ENCODE measurements around the gene GNRH2. TPM values are rescaled to one million over a fixed set of nuclear protein-coding genes. Genes with fewer than 3 reads are reported as not detected.
A peak's percentile ranks its signal among the peaks of the same experiment; 100 is the strongest.
"Not testable (repeated sequence)": the region's sequence is repeated elsewhere in the genome, so short reads cannot be mapped to it uniquely, and the experiment has no call there.

The GNRH2 gene
- total RNA-seq, 1 donor from 2014 or later: not detected

DNA sequence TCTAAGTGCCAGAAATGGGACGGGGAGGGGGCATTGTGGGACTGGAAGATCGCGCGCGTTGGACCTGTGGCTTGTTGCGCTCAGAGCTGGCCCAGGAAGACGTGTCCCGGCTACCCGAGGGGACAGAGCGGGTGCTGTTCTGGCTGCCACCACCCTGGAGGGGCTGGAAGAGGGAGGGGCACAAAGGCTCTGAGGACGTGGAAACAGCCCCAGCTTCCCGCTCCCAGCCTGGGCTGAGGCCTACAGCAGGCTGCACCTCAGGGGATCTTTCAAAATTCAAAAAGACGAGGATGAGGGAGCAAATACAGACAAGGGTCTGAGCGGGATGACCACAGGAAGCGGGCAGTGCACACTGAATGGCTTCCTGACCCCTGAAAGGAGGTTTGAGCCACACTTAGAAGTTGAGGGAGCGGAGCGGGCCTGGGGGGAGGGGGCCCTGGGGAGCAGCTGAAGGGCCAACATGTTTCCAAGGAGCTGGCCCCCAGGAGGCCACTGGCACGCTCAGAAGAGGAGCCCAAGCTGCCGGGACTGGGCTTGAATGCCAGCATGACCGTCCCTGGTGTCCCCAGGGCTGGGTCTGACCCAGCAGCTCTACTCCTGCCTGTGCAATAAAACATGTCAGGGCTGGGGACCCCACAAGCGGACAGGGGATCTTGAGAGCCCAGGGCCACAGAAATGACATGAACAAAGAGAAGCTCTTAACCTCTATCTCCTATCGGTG is 29.3 kb downstream of the GNRH2 start:
- DNase-seq (ENCODE audit: low read depth in 2 of 2): no peak

DNA sequence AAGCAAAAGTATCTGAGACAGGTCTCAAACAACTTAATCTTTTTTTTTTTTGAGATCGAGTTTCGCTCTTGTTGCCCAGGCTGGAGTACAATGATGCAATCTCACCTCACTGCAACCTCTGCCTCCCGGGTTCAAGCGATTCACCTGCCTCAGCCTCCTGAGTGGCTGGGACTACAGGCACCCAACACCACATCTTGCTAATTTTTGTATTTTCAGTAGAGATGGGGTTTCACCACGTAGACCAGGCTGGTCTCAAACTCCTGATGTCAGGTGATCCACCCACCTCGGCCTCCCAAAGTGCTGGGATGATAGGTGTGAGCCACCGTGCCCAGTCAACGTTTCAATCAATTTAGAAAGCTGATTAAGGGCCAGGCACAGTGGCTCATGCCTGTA is 29.8 kb downstream of the GNRH2 start:
- DNase-seq (ENCODE audit: low read depth in 2 of 2): not testable (repeated sequence)

DNA sequence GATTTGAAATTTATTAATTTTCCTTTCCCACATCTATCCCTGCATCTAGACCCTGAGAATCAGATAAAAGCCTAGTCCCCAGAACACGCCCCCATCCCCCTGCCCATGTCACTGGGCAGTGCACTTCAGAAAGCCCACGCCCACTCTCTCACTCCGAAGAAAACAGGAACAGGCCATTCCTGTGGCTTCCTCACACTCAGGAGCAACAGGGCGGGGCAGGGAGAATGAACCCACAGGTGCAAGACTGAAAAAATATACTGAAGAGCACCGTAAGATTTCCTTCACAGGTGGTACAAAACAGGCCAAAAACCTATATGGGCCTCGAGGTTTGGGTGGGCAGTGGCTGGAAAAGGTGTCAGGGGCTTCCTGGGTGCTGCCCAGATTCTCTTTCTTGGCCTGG is 31.4 kb downstream of the GNRH2 start:
- DNase-seq (ENCODE audit: low read depth in 2 of 2): no peak

DNA sequence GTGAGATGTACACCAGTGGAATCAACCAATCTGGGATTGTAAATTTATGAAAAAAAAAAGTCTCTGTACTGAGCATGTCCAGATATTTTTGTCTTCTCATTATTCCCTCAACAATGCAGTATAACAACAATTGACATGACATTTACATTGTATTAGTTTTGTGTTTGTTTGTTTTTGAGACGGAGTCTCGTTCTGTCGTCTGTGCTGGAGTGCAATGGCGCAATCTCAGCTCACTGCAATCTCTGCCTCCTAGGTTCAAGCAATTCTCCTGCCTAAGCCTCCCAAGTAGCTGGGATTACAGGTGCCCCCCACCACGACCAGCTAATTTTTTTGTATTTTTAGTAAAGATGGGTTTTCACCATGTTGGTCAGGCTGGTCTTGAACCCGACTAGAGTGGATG is 31.9 kb downstream of the GNRH2 start:
- not testable (repeated sequence) for DNase-seq (ENCODE audit: low read depth in 2 of 2)

DNA sequence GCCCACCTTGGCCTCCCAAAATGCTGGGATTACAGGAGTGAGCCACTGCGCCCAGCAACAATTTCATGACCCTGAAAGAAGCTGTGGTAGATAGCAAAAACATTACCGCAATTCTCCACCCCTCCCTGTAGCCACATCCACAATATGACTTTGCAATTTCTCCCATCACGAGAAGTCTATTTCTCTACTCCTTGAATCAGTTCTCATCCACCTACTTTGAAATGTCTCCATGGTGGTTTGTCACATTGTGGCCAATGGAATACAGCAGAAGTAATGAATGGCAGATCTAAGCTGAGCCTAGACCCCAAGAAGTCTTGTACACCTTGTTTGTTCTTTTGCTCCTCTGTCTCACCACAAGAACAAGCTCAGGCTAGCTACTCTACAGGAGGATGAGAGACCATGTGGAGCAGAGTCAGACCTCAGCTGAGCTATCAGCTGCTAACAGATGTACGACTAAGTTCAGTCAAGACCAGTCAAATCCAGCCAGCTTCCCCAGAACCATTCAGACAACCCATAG is 34.3 kb downstream of the GNRH2 start:
- DNase-seq (ENCODE audit: low read depth in 2 of 2): no peak

DNA sequence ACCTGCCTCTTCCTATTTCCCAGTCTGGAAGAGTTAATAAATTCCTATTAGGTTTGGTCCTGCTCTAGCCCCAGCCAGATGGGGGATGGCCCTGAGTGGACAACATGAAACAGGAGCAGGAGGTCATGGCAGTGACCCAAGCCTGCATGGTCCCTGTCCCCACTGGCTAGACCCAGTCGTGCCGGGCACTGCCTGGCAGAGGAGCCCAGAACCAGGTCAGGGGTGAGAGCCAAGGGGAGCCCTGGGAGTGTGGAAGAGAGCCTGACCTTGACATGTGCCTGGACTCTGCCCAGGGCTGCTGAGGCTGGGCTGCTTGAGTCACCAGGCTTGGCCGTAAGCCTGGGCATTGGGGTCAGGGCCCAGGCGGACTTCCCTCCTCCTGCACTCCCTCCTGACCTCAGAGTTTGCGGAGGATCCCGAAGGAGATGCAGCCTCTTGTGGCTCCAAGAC is 37.5 kb downstream of the GNRH2 start:
- no peak for DNase-seq (ENCODE audit: low read depth in 2 of 2)

DNA sequence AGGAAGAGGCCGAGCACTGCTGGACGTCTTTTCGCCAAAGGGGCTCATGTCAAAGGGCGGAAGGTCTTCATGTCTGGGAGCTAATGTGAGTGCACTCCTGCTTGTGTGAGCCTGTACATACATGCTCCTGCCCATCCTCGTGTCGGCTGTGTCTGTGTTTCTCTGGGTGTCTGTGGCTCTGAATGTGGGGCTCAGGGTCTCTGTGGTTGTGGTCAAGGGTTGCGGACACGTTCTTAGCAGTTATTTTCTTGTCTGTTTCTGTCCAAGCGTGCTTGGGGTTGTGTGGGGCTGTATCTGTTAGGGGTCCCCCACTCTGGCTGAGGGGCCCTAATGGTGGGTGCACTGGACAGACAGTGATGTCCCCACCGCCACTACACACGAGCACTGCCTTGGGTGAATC is 38.2 kb downstream of the GNRH2 start:
- no peak for DNase-seq (ENCODE audit: low read depth in 2 of 2)

DNA sequence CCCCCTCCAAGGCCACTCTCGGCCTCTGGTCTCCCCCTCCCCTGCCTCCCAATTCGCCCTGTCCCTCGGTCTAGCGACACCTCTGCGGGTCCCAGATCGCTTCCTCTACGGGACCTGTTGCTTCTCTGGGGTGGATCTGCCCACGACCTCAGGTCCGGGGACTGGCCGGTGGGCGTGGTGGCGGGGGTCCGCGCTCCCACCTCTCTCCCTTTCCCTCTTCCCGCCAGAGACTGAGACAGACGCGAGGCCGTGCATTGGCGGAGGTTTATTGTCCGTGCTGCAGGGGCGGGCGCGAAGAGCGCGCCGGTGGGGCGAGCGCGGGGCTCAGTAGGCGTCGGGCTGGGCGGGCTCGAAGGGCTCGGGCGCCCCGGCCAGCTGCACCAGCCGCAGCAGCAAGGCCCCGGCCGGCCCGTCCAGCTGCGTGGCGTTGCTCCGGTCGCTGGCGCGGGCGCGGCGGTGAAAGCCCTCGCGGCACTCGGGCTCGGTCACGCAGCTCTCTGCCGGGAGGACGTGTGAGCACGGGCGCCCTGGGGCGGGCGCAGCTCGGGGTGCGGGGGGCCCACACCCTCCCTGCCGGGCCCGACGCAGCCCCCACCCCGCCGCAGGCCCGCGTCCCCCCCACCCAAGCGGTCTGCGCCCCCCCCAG is 39.0 kb downstream of the GNRH2 start:
- DNase-seq (ENCODE audit: low read depth in 2 of 2): peak in 1 of 2 donors; percentile 19

DNA sequence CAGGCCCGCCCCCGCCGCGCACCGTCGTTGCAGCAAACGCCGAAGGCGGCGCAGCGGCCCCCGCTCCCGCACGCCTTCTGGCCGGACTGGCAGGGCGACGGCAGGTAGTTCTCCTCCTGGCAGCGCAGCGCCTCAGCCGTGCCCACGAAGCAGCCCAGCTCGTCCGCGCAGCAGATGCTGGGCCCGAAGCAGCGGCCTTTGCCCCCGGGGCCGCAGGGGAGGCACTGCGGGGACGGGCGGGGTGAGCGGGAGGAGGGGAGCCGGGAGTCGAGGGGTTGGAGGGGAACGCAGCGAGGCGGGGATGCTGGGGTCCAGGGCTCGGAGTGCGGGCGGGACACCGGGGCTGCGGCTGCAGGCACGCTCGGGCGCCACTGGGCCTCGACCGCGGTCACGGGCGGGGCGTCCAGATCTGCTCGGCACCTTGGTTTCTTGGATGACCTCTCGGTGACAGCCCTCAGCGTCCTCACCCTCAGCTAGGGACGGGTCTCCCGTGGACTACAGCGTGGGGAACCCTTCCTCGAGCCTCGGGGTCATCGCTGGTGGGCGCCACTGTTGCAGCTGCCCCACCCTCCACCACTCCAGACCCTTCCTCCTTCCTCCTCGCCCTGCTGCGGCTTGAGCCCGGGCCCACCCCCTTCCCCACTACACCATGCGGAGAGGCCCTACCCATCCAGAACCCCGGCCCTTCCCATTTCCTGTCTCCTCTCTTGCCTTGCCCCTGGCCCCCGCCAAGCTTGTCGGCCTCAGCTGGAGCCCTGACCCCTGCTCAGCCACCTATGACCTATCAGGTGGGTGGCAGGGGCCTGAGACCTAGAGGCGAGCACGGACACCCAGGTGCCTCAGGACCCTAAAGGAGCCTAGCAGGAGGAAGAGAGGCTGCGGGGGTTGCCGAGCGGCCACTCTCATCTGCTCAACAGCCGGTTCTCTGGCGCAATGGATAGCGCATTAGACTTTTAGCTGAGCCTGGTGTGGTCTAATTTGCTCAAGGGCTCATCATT is 39.8 kb downstream of the GNRH2 start:
- DNase-seq (ENCODE audit: low read depth in 2 of 2): no peak

DNA sequence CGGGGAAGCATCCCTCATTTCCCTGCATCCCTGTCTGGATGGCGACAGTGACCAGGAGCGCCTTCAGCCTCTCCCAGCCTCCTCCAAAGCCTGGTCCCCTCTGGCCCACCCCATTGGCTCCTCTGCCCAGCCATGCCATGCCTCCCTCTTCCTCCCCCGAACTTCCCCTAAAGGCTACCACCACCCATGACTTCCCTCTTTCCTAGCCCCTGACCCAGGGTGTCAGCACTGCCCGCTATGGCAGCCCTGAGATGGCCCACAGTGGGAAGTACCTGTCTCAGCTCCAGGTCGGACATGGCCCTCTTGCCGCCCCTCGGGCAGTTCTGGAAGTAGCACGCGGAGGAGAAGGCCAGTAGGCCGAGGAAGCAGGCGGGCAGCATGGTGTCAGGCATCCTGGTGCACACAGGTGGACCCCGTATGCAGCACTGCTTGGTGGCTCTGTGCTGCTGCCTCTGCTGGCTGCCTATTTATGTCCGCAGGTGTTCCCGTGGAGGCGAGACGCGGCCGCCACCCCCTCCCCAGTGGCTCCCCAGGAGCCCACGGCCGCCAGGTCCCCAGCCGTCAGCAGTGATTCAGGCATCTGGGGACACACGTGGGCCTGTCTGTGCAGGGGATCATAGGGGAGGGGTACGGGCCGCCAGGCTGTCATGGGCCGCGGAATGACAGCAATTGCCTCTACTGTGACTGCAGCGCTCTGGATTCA is 41.0 kb downstream of the GNRH2 start, which contains the start of gene AVP:
Gene AVP, minus strand, starts transcription at position 442 of the 703 bp plus-strand sequence. Its CDS starts 50 bp downstream, at position 392.
- no peak for DNase-seq (ENCODE audit: low read depth in 2 of 2)

DNA sequence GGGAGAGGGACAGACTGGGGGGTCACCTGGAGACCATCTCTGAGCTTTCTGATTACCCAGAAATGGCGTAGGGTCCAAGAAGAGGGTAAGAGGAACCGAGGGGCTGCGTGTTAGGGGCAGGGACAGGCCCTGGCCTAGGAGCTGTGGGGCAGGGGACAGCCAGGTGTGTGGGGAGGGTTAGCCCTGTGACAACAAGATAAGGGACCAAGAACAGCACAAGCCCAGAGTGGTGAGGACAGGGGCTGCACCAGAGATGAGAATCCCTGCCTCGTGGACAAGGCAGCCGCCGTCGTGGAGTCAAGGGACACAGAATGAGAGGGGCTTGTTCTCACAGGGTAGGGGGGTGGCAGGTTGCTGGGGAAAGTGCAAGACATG is 41.6 kb downstream of the GNRH2 start:
- no peak for DNase-seq (ENCODE audit: low read depth in 2 of 2)

DNA sequence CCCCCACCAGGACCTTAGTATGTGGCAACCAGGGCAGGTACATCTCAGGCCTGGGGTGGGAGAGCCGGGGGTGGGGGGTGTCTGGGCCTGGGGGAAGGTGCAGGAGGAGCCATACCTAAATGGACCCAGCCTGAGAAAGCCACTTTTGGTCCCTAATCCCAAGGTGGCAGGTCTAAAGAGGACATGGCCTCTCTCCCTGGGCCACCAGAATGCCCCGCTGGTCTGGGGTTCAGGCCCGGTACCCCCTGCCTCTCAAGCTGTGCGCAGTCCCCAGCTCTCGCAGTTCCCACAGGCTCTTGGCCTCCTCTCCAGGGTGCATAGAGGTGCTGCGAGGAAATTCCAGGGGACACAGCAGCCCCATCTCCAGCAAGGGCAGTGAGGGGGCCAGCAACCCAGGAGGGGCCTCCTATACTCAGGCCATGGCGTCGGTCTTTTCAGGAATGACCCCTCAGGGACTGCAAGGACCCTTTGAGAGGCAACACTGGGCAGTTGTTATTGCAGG is 42.2 kb downstream of the GNRH2 start:
- DNase-seq (ENCODE audit: low read depth in 2 of 2): no peak

DNA sequence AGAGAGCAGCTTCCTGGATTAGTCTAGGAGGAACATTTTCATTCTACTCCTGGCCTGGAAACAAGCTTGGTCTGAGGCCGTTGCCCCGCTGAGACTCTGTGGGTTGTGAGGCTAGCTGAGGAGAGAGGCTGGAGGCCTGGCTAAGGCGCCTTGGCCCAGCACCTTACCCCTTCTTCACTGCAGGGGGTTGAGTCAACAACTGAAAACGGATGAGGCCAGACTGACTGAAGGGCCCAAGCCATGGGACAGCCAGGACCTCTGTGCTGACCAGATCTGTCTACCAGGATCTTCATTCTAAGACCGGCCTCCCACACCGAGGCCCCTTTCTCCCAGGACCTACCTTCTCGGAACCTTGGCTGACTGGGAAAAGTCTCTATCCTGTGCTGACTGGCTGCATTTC is 44.6 kb downstream of the GNRH2 start:
- DNase-seq (ENCODE audit: low read depth in 2 of 2): no peak

DNA sequence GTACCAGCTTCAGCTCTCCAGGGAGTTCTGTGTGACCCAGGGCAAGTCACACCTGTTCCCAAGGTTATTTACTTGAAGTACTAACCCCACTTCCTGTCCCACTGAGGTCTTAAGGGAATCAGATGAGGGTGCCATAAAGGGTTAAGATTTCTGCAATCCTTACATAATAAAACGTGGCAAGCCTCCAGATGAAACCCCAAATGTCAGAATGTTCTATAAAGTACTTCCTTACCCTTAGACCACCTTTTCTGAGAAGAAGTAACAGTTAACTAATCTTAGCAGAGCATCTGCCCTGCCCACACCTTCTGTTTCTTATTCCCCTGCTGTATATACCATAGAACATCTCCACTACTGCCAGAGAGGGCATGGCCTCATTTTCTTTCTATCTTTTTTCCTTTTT is 47.1 kb downstream of the GNRH2 start:
- DNase-seq (ENCODE audit: low read depth in 2 of 2): no peak

DNA sequence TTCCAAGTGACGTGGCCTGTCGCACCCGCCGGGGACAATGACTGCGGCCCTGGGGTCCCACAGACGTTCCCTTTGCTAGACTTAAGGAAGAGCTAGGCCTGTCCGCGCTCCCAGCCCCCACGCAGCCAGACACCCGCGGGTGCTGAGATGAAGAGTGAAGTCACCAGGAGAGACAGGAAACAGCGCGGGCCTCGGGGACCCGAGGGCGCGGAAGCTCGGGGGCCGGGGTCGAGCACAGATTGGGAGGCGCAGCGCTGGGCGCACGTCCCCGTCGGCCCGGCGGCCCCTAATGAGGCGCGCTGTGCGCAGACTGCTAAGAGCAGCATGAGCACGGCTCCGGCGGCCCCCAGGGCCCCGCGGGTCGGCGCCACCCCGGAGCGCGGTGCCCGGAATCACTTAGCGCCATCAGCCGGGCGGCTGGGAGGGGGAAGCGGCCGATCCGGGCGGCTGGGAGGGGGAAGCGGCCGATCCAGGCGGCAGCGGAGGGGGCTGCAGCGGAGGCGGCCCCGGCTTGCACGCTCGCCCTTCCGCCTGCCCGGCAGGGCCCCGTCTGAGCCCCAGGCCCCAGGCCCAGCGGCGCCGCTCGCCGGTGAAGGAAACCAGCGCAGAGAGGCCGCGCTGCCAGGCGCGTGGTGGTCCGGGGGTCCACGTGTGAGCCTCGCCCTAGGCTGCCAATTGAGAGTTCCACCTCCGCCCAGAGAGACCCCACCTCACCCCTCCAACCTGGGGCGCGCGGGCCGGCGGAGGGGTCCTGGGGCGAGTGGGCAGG is 49.4 kb downstream of the GNRH2 start:
- DNase-seq (ENCODE audit: low read depth in 2 of 2): no peak

DNA sequence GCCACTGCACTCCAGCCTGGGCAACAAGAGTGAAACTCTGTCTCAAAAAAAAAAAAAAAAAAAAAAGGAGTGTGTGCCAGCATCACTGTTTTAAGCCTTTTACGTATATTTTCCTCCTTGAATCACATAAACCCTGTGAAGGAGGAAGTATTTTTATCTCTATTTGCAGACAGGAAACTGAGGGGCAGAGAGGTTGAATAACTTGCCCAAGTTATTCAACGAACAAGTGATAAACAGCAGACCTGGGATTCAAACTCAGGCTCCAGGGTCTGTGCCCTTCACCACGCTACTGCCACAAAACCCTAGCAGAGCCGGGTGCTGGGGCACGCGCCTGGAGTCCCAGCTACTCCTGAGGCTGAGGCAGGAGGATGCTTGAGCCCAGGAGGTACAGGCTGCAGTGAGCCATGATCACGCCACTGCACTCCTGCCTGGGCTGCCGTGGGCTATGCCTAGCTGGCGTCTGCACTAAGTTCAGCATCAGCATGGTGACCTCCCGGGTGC is 50.5 kb downstream of the GNRH2 start:
- DNase-seq (ENCODE audit: low read depth in 2 of 2): no peak

DNA sequence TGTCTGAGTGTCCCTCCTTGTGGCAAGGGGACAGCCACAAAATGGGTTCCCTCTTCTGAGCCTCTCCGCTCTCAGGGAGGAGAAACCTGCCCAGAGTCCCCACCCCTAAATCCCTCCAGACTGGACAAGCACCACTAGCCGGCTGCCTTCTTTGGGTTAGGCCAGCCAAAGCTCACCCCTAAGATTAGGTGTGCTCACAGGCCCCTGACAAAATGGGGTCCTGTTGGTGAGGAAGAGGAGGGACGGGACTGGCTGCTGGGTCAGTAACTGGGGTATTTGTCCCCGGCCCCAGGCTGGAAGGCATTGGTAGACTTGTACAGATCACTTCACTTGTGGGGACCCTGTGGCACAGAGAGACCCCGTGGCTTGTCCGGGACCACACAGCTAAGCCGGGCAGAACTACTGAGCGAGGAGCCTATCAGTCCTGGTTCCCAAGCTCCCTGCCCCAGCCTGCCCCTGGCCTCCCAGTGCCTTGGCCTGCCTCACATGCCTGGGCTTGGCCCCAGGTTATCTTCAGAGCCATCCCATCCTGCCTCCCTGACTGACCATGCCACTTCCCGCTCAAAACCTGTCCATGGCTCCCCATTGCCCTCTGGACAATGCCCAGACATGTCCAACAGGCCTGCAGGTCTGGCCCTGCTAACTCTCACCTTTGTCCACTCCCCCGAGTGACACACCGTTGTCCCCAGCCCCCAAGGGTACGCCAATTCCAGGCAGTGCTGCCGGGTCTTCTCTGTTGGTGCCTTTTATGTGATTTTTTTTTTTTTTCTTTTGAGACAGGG is 51.6 kb downstream of the GNRH2 start:
- no peak for DNase-seq (ENCODE audit: low read depth in 2 of 2)
